ENCODE data around the gene ATP2C2. TPM values are rescaled to one million over a fixed set of nuclear protein-coding genes. Genes with fewer than 3 reads are reported as not detected.

ATP2C2 gene
- total and polyA plus RNA-seq, 2 experiments from 2014 or later = 2.1 TPM

GRCh38 chr16:84356591-84357116 is 11.7 kb upstream of the ATP2C2 start:
- Mint-ChIP-seq H3K36me3 (ENCODE audit: low read depth) (no peaks in the 10 kb centered on the region), H3K27me3 (ENCODE audit: insufficient read depth, low read depth, poor library complexity) (peaks cover 5% of the 10 kb centered on the region), H3K4me3 (no peak overlapping the region), H3K9me3 (no peaks in the 10 kb centered on the region; the same call in 2 of the 3 replicates), H3K27ac (no peak overlapping the region), H3K4me1 (peaks cover 22% of the 10 kb centered on the region)
- Histone ChIP-seq H3K36me3 (ENCODE audit: insufficient read depth) (no peaks in the 10 kb centered on the region), H3F3A (replicated peaks; ENCODE audit: low read depth) (no peaks in the 10 kb centered on the region), H3K27me3 (ENCODE audit: insufficient read depth) (no peaks in the 10 kb centered on the region), H3K27ac (ENCODE audit: low read depth) (no peak overlapping the region), H3K4me3 (no peak overlapping the region), H3K79me2 (replicated peaks; ENCODE audit: insufficient read depth) (no peaks in the 10 kb centered on the region), H3K9me2 (ENCODE audit: insufficient read depth) (no peaks in the 10 kb centered on the region), H4K20me1 (replicated peaks; ENCODE audit: insufficient read depth) (no peaks in the 10 kb centered on the region), H3K4me2 (no peak overlapping the region), H3K4me1 (ENCODE audit: insufficient read depth) (no peaks in the 10 kb centered on the region; the same call in 1 of the 2 replicates), H2AFZ (no peak overlapping the region)
- TF ChIP-seq POLR2AphosphoS5 (IDR thresholded peaks at IDR 0.05; ENCODE audit: low read depth) (no peak), NANOG (IDR thresholded peaks at IDR 0.05; ENCODE audit: borderline replicate concordance) (no peak), EZH2phosphoT487 (IDR thresholded peaks at IDR 0.05; ENCODE audit: unreplicated experiment) (no peak), REST (IDR thresholded peaks at IDR 0.05; ENCODE audit: unreplicated experiment) (no peak), ZNF331 (CRISPR knock-in tag; IDR thresholded peaks at IDR 0.05; ENCODE audit: low read depth) (no peak), CREB1 (CRISPR knock-in tag; IDR thresholded peaks at IDR 0.05; ENCODE audit: low read depth) (no peak), EZH2 (IDR thresholded peaks at IDR 0.05; ENCODE audit: low read depth, unreplicated experiment) (no peak), CTCF (conservative IDR thresholded peaks at IDR 0.05; ENCODE audit: low read depth in 2 of 2) (no peak), JUNB (IDR thresholded peaks at IDR 0.05; ENCODE audit: unreplicated experiment) (no peak), ZNF114 (CRISPR knock-in tag; IDR thresholded peaks at IDR 0.05) (no peak), STAT1 (IDR thresholded peaks at IDR 0.05; ENCODE audit: unreplicated experiment) (no peak)
- TF ChIP-seq, protein P1, sequence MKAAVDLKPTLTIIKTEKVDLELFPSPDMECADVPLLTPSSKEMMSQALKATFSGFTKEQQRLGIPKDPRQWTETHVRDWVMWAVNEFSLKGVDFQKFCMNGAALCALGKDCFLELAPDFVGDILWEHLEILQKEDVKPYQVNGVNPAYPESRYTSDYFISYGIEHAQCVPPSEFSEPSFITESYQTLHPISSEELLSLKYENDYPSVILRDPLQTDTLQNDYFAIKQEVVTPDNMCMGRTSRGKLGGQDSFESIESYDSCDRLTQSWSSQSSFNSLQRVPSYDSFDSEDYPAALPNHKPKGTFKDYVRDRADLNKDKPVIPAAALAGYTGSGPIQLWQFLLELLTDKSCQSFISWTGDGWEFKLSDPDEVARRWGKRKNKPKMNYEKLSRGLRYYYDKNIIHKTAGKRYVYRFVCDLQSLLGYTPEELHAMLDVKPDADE (IDR thresholded peaks at IDR 0.05) = no peak
- TF ChIP-seq, protein P2, sequence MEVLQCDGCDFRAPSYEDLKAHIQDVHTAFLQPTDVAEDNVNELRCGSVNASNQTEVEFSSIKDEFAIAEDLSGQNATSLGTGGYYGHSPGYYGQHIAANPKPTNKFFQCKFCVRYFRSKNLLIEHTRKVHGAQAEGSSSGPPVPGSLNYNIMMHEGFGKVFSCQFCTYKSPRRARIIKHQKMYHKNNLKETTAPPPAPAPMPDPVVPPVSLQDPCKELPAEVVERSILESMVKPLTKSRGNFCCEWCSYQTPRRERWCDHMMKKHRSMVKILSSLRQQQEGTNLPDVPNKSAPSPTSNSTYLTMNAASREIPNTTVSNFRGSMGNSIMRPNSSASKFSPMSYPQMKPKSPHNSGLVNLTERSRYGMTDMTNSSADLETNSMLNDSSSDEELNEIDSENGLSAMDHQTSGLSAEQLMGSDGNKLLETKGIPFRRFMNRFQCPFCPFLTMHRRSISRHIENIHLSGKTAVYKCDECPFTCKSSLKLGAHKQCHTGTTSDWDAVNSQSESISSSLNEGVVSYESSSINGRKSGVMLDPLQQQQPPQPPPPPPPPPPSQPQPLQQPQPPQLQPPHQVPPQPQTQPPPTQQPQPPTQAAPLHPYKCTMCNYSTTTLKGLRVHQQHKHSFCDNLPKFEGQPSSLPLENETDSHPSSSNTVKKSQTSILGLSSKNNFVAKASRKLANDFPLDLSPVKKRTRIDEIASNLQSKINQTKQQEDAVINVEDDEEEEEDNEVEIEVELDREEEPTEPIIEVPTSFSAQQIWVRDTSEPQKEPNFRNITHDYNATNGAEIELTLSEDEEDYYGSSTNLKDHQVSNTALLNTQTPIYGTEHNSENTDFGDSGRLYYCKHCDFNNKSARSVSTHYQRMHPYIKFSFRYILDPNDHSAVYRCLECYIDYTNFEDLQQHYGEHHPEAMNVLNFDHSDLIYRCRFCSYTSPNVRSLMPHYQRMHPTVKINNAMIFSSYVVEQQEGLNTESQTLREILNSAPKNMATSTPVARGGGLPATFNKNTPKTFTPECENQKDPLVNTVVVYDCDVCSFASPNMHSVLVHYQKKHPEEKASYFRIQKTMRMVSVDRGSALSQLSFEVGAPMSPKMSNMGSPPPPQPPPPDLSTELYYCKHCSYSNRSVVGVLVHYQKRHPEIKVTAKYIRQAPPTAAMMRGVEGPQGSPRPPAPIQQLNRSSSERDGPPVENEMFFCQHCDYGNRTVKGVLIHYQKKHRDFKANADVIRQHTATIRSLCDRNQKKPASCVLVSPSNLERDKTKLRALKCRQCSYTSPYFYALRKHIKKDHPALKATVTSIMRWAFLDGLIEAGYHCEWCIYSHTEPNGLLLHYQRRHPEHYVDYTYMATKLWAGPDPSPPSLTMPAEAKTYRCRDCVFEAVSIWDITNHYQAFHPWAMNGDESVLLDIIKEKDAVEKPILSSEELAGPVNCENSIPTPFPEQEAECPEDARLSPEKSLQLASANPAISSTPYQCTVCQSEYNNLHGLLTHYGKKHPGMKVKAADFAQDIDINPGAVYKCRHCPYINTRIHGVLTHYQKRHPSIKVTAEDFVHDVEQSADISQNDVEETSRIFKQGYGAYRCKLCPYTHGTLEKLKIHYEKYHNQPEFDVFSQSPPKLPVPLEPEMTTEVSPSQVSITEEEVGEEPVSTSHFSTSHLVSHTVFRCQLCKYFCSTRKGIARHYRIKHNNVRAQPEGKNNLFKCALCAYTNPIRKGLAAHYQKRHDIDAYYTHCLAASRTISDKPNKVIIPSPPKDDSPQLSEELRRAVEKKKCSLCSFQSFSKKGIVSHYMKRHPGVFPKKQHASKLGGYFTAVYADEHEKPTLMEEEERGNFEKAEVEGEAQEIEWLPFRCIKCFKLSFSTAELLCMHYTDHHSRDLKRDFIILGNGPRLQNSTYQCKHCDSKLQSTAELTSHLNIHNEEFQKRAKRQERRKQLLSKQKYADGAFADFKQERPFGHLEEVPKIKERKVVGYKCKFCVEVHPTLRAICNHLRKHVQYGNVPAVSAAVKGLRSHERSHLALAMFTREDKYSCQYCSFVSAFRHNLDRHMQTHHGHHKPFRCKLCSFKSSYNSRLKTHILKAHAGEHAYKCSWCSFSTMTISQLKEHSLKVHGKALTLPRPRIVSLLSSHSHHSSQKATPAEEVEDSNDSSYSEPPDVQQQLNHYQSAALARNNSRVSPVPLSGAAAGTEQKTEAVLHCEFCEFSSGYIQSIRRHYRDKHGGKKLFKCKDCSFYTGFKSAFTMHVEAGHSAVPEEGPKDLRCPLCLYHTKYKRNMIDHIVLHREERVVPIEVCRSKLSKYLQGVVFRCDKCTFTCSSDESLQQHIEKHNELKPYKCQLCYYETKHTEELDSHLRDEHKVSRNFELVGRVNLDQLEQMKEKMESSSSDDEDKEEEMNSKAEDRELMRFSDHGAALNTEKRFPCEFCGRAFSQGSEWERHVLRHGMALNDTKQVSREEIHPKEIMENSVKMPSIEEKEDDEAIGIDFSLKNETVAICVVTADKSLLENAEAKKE (CRISPR knock-in tag; IDR thresholded peaks at IDR 0.05) = no peak
- ATAC-seq (peak; percentile 42), DNase-seq (ENCODE audit: low spot score) (no peak)
